ENCODE measurements around the gene SLC46A1. TPM values are rescaled to one million over a fixed set of nuclear protein-coding genes. Genes with fewer than 3 reads are reported as not detected.

SLC46A1 gene
- total RNA-seq, 4 donors from 2014 or later = 1.5 to 17.6 (median 4.7) TPM

GRCh38 chr17:28367641-28368305 lies 38.2 kb downstream of the SLC46A1 start:
- no peak overlapping the region for H3K4me3 ChIP-seq
- H3K9me3 ChIP-seq = no peaks in the 10 kb centered on the region
- no peaks in the 10 kb centered on the region for H3K27me3 ChIP-seq
- TF ChIP-seq CTCF (IDR thresholded peaks at IDR 0.05) (no peak), POLR2A (IDR thresholded peaks at IDR 0.05) (no peak)
- peaks cover 0 to 1% of the 10 kb centered on the region in 2 donors for H3K4me1 ChIP-seq
- no peaks in the 10 kb centered on the region for H3K36me3 ChIP-seq
- DNase-seq = no peak
- intact Hi-C loops (cut with DNase I; ENCODE audit: low total_unique reads) = no loop called here
- no peak overlapping the region for H3K27ac ChIP-seq

- intact Hi-C loops (cut with DNase I; ENCODE audit: low total_unique reads) = no loop called here
- Histone ChIP-seq H3K9me3 (no peaks in the 10 kb centered on the region), H3K4me1 (no peaks in the 10 kb centered on the region), H3K4me3 (no peak overlapping the region), H3K27ac (no peak overlapping the region), H3K27me3 (no peaks in the 10 kb centered on the region), H3K36me3 (no peaks in the 10 kb centered on the region)
- DNase-seq = no peak
- no peak for TF ChIP-seq POLR2A (IDR thresholded peaks at IDR 0.05)
- TF ChIP-seq CTCF (IDR thresholded peaks at IDR 0.05) = no peak
These were observed 39.4 kb downstream of the SLC46A1 start for GRCh38 chr17:28366605-28367004.

GRCh38 chr17:28365487-28365886 lies 40.5 kb downstream of the SLC46A1 start:
- intact Hi-C loops (cut with DNase I; ENCODE audit: low total_unique reads) = no loop called here
- H3K4me1 ChIP-seq = no peaks in the 10 kb centered on the region
- H3K9me3 ChIP-seq = no peaks in the 10 kb centered on the region
- H3K27me3 ChIP-seq = no peaks in the 10 kb centered on the region
- H3K27ac ChIP-seq = no peak overlapping the region
- no peak for DNase-seq
- TF ChIP-seq CTCF (IDR thresholded peaks at IDR 0.05) (no peak), POLR2A (IDR thresholded peaks at IDR 0.05) (no peak)
- no peaks in the 10 kb centered on the region for H3K36me3 ChIP-seq
- no peak overlapping the region for H3K4me3 ChIP-seq

- Histone ChIP-seq H3K27ac (no peak within 1 kb of the TSS), H3K4me3 (no peak within 1 kb of the TSS), H3K9me3 (no peaks in the 10 kb centered on the region), H3K4me1 (no peaks in the 10 kb centered on the region), H3K27me3 (no peaks in the 10 kb centered on the region), H3K36me3 (no peaks in the 10 kb centered on the region)
- no peak for DNase-seq
- no peak for TF ChIP-seq POLR2A (IDR thresholded peaks at IDR 0.05)
- no peak for TF ChIP-seq CTCF (IDR thresholded peaks at IDR 0.05)
- intact Hi-C loops (cut with DNase I; ENCODE audit: low total_unique reads) = no loop called here
These were observed 41.2 kb downstream of the SLC46A1 start, which contains the start of gene SEBOX for GRCh38 chr17:28364665-28365363. SEBOX (minus strand) TSS chr17:28365199; CDS start chr17:28365151, 48 bp downstream.

Data from uterus (tissue), 4 donors.